Keratinocyte (primary cell): ENCODE results near the gene NCBP3.

Experiments used
- CTCF ChIP-seq, 3 experiments: IDR thresholded peaks in 1 of 3; conservative IDR thresholded peaks in 1 of 3; optimal IDR thresholded peaks in 1 of 3; 2 replicates in 2 of 3; 3 replicates in 1 of 3; pipeline versions ENCODE3 to v1.5.1; 2011; ENCODE audit warnings: low read length in 3 of 3, mild to moderate bottlenecking in 3 of 3, moderate library complexity in 2 of 3, control low read depth in 1 of 3, inconsistent platforms in 1 of 3; ENCODE audit not compliant: insufficient read depth in 2 of 3; ENCODE audit errors: extremely low read depth in 1 of 3
- EZH2 ChIP-seq: IDR thresholded peaks from one replicate; pipeline ENCODE4 v1.6.1; 2012; ENCODE audit warnings: inconsistent platforms, mild to moderate bottlenecking, low read length, moderate library complexity

- TF ChIP-seq CTCF (optimal IDR thresholded peaks at IDR 0.05 in 1 of 3, IDR thresholded peaks at IDR 0.05 in 1 of 3, conservative IDR thresholded peaks at IDR 0.05 in 1 of 3; ENCODE audit: extremely low read depth in 1 of 3, insufficient read depth in 2 of 3, low read length in 3 of 3) (no peak), EZH2 (no peak)
These were observed 21.6 kb upstream of the NCBP3 start for GRCh38 chr17:3867606-3868005.
